K562 (cell line): Measurements from ENCODE around the gene CNKSR3. TPM values are rescaled to one million over a fixed set of nuclear protein-coding genes. Genes with fewer than 3 reads are reported as not detected.

ENCODE experiments used
- ATAC-seq: fragments of 200-7000 bp; cut with Tn5 transposase; 3 replicates; pipeline ENCODE4 v1.9.1; 2020; ENCODE audit warnings: moderate library complexity
- BruUV-seq: library from RNA; stranded (reverse); fragments of 400-500 nt; replicated peaks from 2 replicates; lab custom pipeline; 2021; lab: Mats Ljungman, UMichigan
- CTCF ChIA-PET: fragments of 300-600 bp; formaldehyde crosslinking; extraction: SDS; loops from one replicate; lab custom pipeline; 2021; ENCODE audit warnings: low intra/inter-chr PET ratio; lab: Yijun Ruan, JAX
- POLR2A ChIA-PET: fragments of 300-600, 350-650 bp; sonication (Branson Sonifier 250); formaldehyde crosslinking; extraction: SDS; loops from one replicate; lab custom pipeline; 2021; ENCODE audit warnings: antibody characterized with exemption, inconsistent platforms; lab: Yijun Ruan, JAX
- DNase-seq, 4 experiments: peaks; one replicate each; pipeline versions ENCODE4 v3.0.0 to v3.0.0-alpha.2; 2011 to 2018; ENCODE audit warnings: low spot score in 3 of 4, mixed read lengths in 3 of 4; ENCODE audit errors: extremely low read depth in 1 of 4
- FAIRE-seq: peaks from 2 replicates; lab custom pipeline; 2011; peaks lifted over from hg19 to GRCh38; lab: Jason Lieb, UNC
- H2AFZ ChIP-seq: 2 replicates; pipeline ENCODE4 v1.6.0; 2011; ENCODE audit warnings: low read depth, low read length, control low read depth, inconsistent platforms
- H3K27ac ChIP-seq: fragments of 200-600 bp; 3 replicates; pipeline ENCODE4 v1.8.0; 2011; ENCODE audit warnings: low read depth, mild to moderate bottlenecking, control low read depth, inconsistent platforms, low read length, moderate library complexity, mixed read lengths; ENCODE audit errors: extremely low read depth
- H3K27me3 ChIP-seq, 2 experiments: fragments of 300-600 bp in 1 of 2; 2 replicates in 1 of 2; 3 replicates in 1 of 2; pipeline versions ENCODE4 v1.6.0 to v1.8.0; 2011; ENCODE audit warnings: inconsistent platforms in 2 of 2, low read length in 2 of 2, mild to moderate bottlenecking in 1 of 2, mixed read lengths in 1 of 2, moderate library complexity in 1 of 2; ENCODE audit not compliant: control insufficient read depth in 2 of 2, insufficient read depth in 2 of 2
- H3K36me3 ChIP-seq: fragments of 300-600 bp; 3 replicates; pipeline ENCODE4 v1.8.0; 2011; ENCODE audit warnings: mild to moderate bottlenecking, low read length, inconsistent platforms; ENCODE audit not compliant: control insufficient read depth, insufficient read depth
- H3K4me1 ChIP-seq, 2 experiments: fragments of 200-600 bp in 1 of 2; replicated peaks in 1 of 2; 2 replicates in 1 of 2; 3 replicates in 1 of 2; pipeline versions ENCODE4 v1.5.1 to v1.8.0; 2011; ENCODE audit warnings: inconsistent platforms in 2 of 2, low read length in 2 of 2, mild to moderate bottlenecking in 1 of 2, mixed read lengths in 1 of 2, moderate library complexity in 1 of 2; ENCODE audit not compliant: control insufficient read depth in 2 of 2, insufficient read depth in 2 of 2
- H3K4me2 ChIP-seq: 2 replicates; pipeline ENCODE4 v1.6.1; 2011; ENCODE audit warnings: low read length, control low read depth, inconsistent platforms, mixed read lengths; ENCODE audit not compliant: insufficient read depth
- H3K4me3 ChIP-seq: fragments of 200-600 bp; sonication (generic), shearing (Covaris generic); 2 replicates; pipeline ENCODE4 v1.5.1; 2016; ENCODE audit warnings: control low read depth, inconsistent platforms
- H3K79me2 ChIP-seq: fragments of 200-600 bp; 3 replicates; pipeline ENCODE4 v1.8.0; 2011; ENCODE audit warnings: low read length, inconsistent platforms; ENCODE audit not compliant: control insufficient read depth, insufficient read depth
- H3K9ac ChIP-seq, 2 experiments: 2 replicates each; pipeline versions ENCODE4 v1.6.0 to v1.6.1; 2011; ENCODE audit warnings: low read depth in 2 of 2, low read length in 2 of 2, control low read depth in 1 of 2, inconsistent platforms in 1 of 2, mild to moderate bottlenecking in 1 of 2, mixed read lengths in 1 of 2; ENCODE audit not compliant: insufficient read depth in 1 of 2
- H3K9me1 ChIP-seq: one replicate; pipeline ENCODE4 v1.6.0; 2011; ENCODE audit warnings: inconsistent platforms, mild to moderate bottlenecking, low read length, moderate library complexity; ENCODE audit not compliant: control insufficient read depth, insufficient read depth
- H3K9me3 ChIP-seq: replicated peaks from 2 replicates; pipeline ENCODE4 v1.5.1; 2011; ENCODE audit warnings: low read depth, low read length, inconsistent platforms; ENCODE audit not compliant: control insufficient read depth, insufficient read depth
- H4K20me1 ChIP-seq: replicated peaks from 2 replicates; pipeline ENCODE4 v1.6.1; 2011; ENCODE audit warnings: low read length, inconsistent platforms, mixed read lengths; ENCODE audit not compliant: control insufficient read depth, insufficient read depth
- FOXA1 ChIP-seq: fragments of 450-650 bp; IDR thresholded peaks from 2 replicates; pipeline ENCODE4 v1.6.1; 2016; ENCODE audit warnings: mild to moderate bottlenecking, borderline replicate concordance
- FOXJ3 ChIP-seq: sonication (generic); formaldehyde crosslinking; IDR thresholded peaks from 2 replicates; pipeline ENCODE4 v1.4.0; 2020; ENCODE audit warnings: mild to moderate bottlenecking, missing genetic modification reagents
- KAT8 ChIP-seq: fragments of 450-650 bp; IDR thresholded peaks from 2 replicates; pipeline ENCODE4 v1.6.1; 2016; ENCODE audit warnings: low read depth, mild to moderate bottlenecking
- NFXL1 ChIP-seq: fragments of 450-650 bp; formaldehyde crosslinking; IDR thresholded peaks from 2 replicates; pipeline ENCODE4 v1.4.0; 2021; ENCODE audit warnings: mild to moderate bottlenecking
- NR2C1 ChIP-seq, 2 experiments: fragments of 450-650 bp; IDR thresholded peaks; 2 replicates each; pipeline ENCODE4 v1.6.1; 2017; ENCODE audit warnings: mild to moderate bottlenecking in 2 of 2, antibody characterized with exemption in 1 of 2, inconsistent platforms in 1 of 2, missing compliant biosample characterization in 1 of 2, missing genetic modification characterization in 1 of 2
- REST ChIP-seq, 2 experiments: fragments of 450-650 bp; formaldehyde crosslinking in 1 of 2; IDR thresholded peaks; 2 replicates each; pipeline versions ENCODE4 v1.4.0 to v1.6.1; 2014 to 2020; ENCODE audit warnings: mild to moderate bottlenecking in 2 of 2, borderline replicate concordance in 1 of 2, low read depth in 1 of 2
- SRSF7 ChIP-seq: fragments of 200-400 bp; formaldehyde crosslinking; optimal IDR thresholded peaks from 2 replicates; pipeline ENCODE3; 2017; ENCODE audit warnings: mild to moderate bottlenecking, low read depth, low read length
- ZNF239 ChIP-seq: fragments of 250-450 bp; sonication (Bioruptor Pico); IDR thresholded peaks from 2 replicates; pipeline ENCODE4 v1.4.0; 2020; ENCODE audit warnings: mild to moderate bottlenecking
- WGBS: fragments of 100-300 bp; shearing (Covaris generic); methylation state at CpG from one replicate; pipeline ENCODE4 v1.1.6; 2016; ENCODE audit warnings: low coverage, mixed read lengths; ENCODE audit not compliant: insufficient coverage; ENCODE audit errors: missing lambda C conversion rate; 5-methylcytosine and 5-hydroxymethylcytosine counted together
- in situ Hi-C: fragments of 300-500 bp; cut with MboI; formaldehyde crosslinking; loops from 4 replicates; pipeline ENCODE4 v1.15.0; 2018; ENCODE audit warnings: inconsistent platforms, mixed read lengths
- intact Hi-C: fragments of 100-400 bp; cut with micrococcal nuclease; formaldehyde crosslinking; loops from 2 replicates; pipeline ENCODE4 v1.14.2; 2022
- polyA plus RNA-seq, 8 experiments: library from polyadenylated mRNA; depleted of rRNA in 4 of 8; stranded (reverse) in 5 of 8; unstranded in 3 of 8; fragments of >200 nt; fragmentation: Nextera tagmentation in 2 of 8; fragmentation: Illumina TruSeq in 1 of 8; extraction: Ambion mirVana in 2 of 8; extraction: Trizol in 1 of 8; gene quantifications; 2 replicates each; pipeline versions ENCODE4 v1.2.1 to v1.2.3, GENCODE V29; 2011 to 2014; ENCODE audit warnings: inconsistent platforms in 1 of 8, missing spikeins in 1 of 8
- total RNA-seq, 7 experiments: library from RNA; depleted of rRNA in 6 of 7; stranded (reverse); fragments of >200 nt in 6 of 7; fragmentation: Illumina TruSeq in 2 of 7; extraction: Trizol in 2 of 7; gene quantifications; 2 replicates each; pipeline versions ENCODE4 v1.2.1 to v1.2.3, GENCODE V29; 2011 to 2021; ENCODE audit warnings: low replicate concordance in 1 of 7

Gene CNKSR3
- total and polyA plus RNA-seq, 9 of the 15 experiments (the other 6 are each of a cell fraction or from before 2014, with no cell fraction given), result 4.5 to 29.6 (median 9.5) TPM

GRCh38 chr6:154453329-154453728 is 57.2 kb downstream of the CNKSR3 start:
- Histone ChIP-seq H3K27ac (no peak overlapping the region), H3K36me3 (peaks cover 16% of the 10 kb centered on the region; the same call in 1 of the 3 replicates), H3K27me3 (no peaks in the 10 kb centered on the region), H3K4me2 (no peak overlapping the region), H2AFZ (no peak overlapping the region), H4K20me1 (0 out of 2 replicates have a peak, but pooled peaks cover 4% of the 10 kb centered on the region), H3K79me2 (peaks cover 43% of the 10 kb centered on the region), H3K9me3 (no peaks in the 10 kb centered on the region), H3K4me3 (no peak overlapping the region), H3K9me1 (no peaks in the 10 kb centered on the region), H3K4me1 (peaks cover 2 to 7% of the 10 kb centered on the region in 2 experiments; a peak in 3 of 5 replicates), H3K9ac (no peak overlapping the region)
- POLR2A ChIA-PET, result no interaction called here
- WGBS, result 79% methylated on average over 2 of the region's 2 CpGs
- FAIRE-seq (no peak), DNase-seq (no peak), ATAC-seq (no peak)
- in situ Hi-C loops, result no loop called here
- CTCF ChIA-PET, result no interaction called here
- intact Hi-C loops, result no loop called here
- TF ChIP-seq ZNF239 (CRISPR knock-in tag) (no peak), KAT8 (no peak), NFXL1 (CRISPR knock-in tag) (no peak), SRSF7 (no peak), REST (IDR thresholded peaks at IDR 0.05; ENCODE audit: borderline replicate concordance) (no peak), REST (CRISPR knock-in tag; IDR thresholded peaks at IDR 0.05; ENCODE audit: low read depth) (no peak), NR2C1 (IDR thresholded peaks at IDR 0.05) (no peak), NR2C1 (tag; IDR thresholded peaks at IDR 0.05) (no peak), FOXJ3 (CRISPR knock-in tag) (no peak), FOXA1 (no peak)
- no TSS peak for BruUV-seq
